Measurements from ENCODE around the gene PDE4DIP. TPM values are rescaled to one million over a fixed set of nuclear protein-coding genes. Genes with fewer than 3 reads are reported as not detected.
A peak's percentile ranks its signal among the peaks of the same experiment; 100 is the strongest.
"Not testable (repeated sequence)": the region's sequence is repeated elsewhere in the genome, so short reads cannot be mapped to it uniquely, and the experiment has no call there.

Gene PDE4DIP
- total RNA-seq, 2 experiments from 2014 or later = 18.4 to 19.9 TPM

DNA sequence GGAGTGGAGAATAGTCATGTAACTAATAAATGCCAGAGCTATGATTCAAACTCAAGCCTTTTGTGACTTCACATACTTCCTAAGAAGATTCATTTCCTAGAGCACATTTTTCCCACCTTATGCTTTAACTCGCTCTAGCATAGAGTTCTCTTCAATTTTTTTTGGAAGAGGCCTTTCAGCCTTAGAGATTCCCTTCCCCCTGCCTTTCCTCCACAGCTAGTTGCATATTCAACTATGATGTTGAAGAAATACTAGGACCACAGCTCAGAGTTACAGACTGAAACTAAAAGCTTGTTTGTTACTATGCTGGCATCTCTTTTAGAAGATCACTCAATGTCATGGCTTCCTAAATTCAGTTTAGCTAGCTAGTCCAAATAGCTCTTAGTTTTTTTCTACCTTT, 131.2 kb downstream of the PDE4DIP start:
- peak overlapping the region; percentile 69 for H3K27ac Mint-ChIP-seq
- intact Hi-C loops (cut with micrococcal nuclease); H3K27me3 Mint-ChIP-seq (ENCODE audit: low read depth); CTCF ChIA-PET; DNase-seq; H3K9me3 Mint-ChIP-seq: not testable (repeated sequence)
- peak overlapping the region; percentile 12 for H3K4me3 Mint-ChIP-seq
- H3K4me1 Mint-ChIP-seq (ENCODE audit: low read depth) = peaks cover 12% of the 10 kb centered on the region
- H3K36me3 Mint-ChIP-seq (ENCODE audit: low read depth) = peaks cover 21% of the 10 kb centered on the region

DNA sequence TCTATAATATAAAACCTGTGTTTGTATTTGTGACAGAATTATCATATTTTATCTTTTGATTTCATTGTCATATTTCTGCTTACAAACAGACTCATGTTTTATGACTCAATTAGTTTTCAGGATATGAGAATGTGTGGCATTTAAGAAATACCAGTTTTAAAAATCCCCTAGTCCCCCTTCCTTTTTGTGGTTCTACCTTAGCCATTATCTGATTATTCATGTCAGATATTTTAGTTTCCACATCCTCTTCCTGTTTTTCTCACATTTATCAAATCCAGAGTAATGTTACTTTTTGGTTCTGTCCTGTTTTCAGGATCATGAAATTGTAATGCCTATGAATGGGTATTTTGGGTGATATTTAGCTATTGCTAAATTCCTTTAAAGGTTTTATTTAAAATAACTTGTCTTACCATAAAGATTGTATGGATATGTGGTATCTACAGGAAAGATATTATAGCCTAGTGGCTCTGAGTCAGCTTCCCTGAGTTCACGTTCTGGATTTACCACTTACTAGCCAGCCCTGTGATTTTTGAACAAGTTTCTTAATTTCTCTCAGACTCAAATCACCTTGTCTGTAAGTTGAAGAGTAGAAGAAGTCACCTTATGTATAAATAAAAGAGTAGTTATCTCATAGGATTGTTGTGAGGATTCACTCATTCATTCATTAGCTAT, 131.8 kb downstream of the PDE4DIP start:
- H3K36me3 Mint-ChIP-seq (ENCODE audit: low read depth) = peaks cover 24% of the 10 kb centered on the region
- H3K9me3 Mint-ChIP-seq; CTCF ChIA-PET; H3K27ac Mint-ChIP-seq; H3K4me3 Mint-ChIP-seq; H3K27me3 Mint-ChIP-seq (ENCODE audit: low read depth); intact Hi-C loops (cut with micrococcal nuclease); DNase-seq: not testable (repeated sequence)
- H3K4me1 Mint-ChIP-seq (ENCODE audit: low read depth) = peaks cover 12% of the 10 kb centered on the region

DNA sequence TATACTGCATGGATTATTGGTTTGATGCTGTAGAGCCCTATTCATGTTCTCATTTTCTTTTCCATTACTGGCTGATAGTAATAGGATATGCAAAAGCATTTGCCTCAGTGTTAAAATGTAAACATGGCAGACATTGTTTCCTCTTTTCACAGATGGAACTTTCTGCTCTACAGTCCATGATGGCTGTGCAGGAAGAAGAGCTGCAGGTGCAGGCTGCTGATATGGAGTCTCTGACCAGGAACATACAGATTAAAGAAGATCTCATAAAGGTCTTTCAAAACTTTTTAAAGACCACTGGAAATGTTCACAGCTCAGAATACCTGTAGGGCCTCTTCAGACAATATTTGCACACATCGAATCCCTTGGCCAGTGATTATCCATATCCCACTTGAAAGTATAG, 133.6 kb downstream of the PDE4DIP start:
- CTCF ChIA-PET = interaction anchor here (1.0 kb wide), 1 partner anchor 8 kb away, joined by 3 read pairs; no protein-coding TSS in a partner anchor

DNA sequence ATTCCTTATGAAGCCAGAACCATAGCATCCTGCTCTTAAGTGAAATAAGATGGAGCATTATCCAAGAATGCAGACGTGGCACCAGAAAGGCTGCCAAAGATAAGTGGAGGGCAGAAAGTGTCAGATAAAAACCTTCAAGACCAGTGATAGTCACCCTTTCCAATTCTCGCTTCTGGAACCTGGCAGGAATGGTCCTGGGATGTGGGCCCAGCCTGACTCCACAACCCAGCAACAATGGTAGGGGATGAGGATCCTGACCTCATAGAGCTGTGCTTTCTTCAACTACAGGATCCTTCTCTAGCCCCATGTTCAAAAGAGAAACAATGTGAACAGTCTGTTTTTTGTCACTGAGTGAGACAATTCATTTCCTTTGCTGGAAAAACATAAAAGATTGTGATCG, 145.2 kb downstream of the PDE4DIP start:
- H3K27ac Mint-ChIP-seq = not testable (repeated sequence)

More for the DNA sequence above, 133.6 kb downstream of the PDE4DIP start:
- Mint-ChIP-seq H3K36me3 (ENCODE audit: low read depth) (peaks cover 31% of the 10 kb centered on the region), H3K4me1 (ENCODE audit: low read depth) (peaks cover 12% of the 10 kb centered on the region)
- intact Hi-C loops (cut with micrococcal nuclease); H3K9me3 Mint-ChIP-seq; H3K27me3 Mint-ChIP-seq (ENCODE audit: low read depth); DNase-seq; H3K27ac Mint-ChIP-seq; H3K4me3 Mint-ChIP-seq: not testable (repeated sequence)

DNA sequence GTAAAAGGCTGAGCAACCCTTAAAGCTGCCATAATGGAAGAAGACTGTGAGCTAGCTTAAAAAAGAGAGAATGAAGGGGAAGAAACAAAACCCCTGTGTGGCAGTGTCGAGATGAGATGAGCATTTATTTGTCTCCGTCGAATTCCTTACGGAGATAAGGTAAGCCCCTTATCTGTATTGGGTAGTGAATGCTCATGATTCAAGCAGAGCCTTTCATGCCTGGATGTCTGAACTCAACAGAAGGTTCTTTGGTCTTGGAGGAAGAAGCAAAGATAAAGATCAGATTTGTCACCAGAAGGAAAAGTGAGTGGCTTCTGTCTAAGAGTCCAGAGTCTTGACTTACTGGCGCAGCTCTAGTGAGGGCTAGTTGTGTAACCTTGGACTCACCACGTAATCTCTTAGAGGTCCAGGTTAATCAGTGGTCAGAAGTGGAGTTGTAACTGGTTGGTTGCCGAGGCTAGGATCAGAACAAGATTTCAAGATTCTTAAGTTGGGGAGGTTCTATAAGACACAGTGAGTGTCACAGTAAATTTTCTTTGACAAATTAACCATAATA, 146.1 kb downstream of the PDE4DIP start:
- CTCF ChIA-PET; DNase-seq; H3K36me3 Mint-ChIP-seq (ENCODE audit: low read depth); H3K4me3 Mint-ChIP-seq; H3K4me1 Mint-ChIP-seq (ENCODE audit: low read depth); intact Hi-C loops (cut with micrococcal nuclease); H3K9me3 Mint-ChIP-seq; H3K27ac Mint-ChIP-seq; H3K27me3 Mint-ChIP-seq (ENCODE audit: low read depth): not testable (repeated sequence)

More for the DNA sequence above, 145.2 kb downstream of the PDE4DIP start:
- H3K36me3 Mint-ChIP-seq (ENCODE audit: low read depth); CTCF ChIA-PET; H3K9me3 Mint-ChIP-seq; H3K27me3 Mint-ChIP-seq (ENCODE audit: low read depth); H3K4me1 Mint-ChIP-seq (ENCODE audit: low read depth); intact Hi-C loops (cut with micrococcal nuclease); DNase-seq; H3K4me3 Mint-ChIP-seq: not testable (repeated sequence)

DNA sequence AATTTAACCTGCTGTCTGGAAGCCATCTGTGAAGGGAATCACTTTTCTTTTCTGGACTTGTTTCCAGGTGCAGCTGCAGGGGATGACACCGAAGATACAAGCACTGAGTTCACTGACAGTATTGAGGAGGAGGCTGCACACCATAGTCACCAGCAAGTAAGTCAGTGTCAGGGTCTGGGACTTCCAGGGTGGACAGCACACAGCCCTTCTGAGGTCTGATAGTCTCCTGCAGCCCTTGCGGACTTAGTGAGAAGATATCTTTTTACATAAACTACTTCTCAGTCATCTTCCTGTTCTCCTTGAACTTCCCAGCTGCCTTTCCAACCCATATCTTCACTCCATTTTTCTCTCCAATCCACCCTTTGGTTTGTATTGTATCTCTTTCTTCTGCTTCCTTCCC, 147.6 kb downstream of the PDE4DIP start:
- H3K4me1 Mint-ChIP-seq (ENCODE audit: low read depth); H3K36me3 Mint-ChIP-seq (ENCODE audit: low read depth); H3K27me3 Mint-ChIP-seq (ENCODE audit: low read depth); H3K27ac Mint-ChIP-seq; H3K4me3 Mint-ChIP-seq; intact Hi-C loops (cut with micrococcal nuclease); CTCF ChIA-PET; DNase-seq; H3K9me3 Mint-ChIP-seq: not testable (repeated sequence)

DNA sequence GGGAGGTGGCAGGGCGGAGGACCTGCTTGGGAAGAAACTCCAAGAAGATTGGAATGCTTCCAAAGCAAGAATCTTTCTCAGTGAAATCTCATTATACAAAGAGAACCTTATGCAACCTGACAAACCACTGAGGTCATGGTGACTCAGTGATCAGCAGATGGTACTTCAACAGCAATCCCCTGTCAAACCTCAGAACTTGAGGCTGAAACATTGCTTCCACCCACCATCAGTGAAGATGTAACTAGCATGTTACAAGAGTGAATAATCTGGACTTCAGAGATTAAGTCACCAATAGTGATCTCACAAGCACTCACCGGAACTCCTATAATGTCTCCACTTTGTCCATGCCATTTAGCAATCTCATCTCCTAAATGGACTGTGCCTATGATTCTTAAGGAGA, 148.1 kb downstream of the PDE4DIP start:
- H3K27ac Mint-ChIP-seq; CTCF ChIA-PET; H3K4me1 Mint-ChIP-seq (ENCODE audit: low read depth); H3K36me3 Mint-ChIP-seq (ENCODE audit: low read depth); H3K9me3 Mint-ChIP-seq; intact Hi-C loops (cut with micrococcal nuclease); H3K4me3 Mint-ChIP-seq; H3K27me3 Mint-ChIP-seq (ENCODE audit: low read depth); DNase-seq: not testable (repeated sequence)

DNA sequence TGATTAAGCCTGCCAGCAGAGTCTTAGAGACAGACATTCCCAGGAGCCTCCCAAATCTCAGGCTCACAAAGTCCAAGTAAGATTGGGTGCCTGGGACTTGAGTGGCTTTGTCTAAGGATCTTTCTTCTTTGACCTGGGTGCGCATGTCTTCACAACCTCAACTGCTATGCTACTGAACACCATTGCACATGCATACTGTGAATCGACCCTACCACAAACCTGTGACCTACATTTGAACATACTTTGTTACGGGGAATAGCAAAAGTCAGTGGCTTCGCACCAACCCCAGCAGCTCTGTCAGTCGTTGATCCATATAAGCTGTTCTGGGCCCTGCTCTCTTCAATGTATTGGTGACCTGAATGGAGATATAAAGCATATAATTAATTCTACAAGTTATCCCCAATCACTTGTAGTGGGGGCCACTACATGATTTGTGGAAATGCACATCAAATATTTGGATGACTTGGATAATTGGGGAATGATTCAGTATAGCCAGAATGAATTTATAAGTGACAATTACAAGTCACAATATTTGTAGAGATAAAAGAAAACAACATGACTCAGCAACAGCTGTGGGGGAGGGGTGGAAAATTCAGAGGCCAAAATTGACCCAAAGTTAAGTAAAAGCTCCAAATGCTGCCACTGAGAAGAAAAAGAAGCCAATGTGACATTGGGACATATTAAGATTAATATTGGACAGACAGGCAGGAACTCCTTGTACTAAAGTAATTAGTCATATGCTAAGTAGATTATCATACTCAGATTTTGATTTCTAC, 152.4 kb downstream of the PDE4DIP start:
- H3K9me3 Mint-ChIP-seq; H3K4me1 Mint-ChIP-seq (ENCODE audit: low read depth); intact Hi-C loops (cut with micrococcal nuclease); H3K4me3 Mint-ChIP-seq; H3K36me3 Mint-ChIP-seq (ENCODE audit: low read depth); H3K27ac Mint-ChIP-seq; CTCF ChIA-PET; H3K27me3 Mint-ChIP-seq (ENCODE audit: low read depth); DNase-seq: not testable (repeated sequence)

DNA sequence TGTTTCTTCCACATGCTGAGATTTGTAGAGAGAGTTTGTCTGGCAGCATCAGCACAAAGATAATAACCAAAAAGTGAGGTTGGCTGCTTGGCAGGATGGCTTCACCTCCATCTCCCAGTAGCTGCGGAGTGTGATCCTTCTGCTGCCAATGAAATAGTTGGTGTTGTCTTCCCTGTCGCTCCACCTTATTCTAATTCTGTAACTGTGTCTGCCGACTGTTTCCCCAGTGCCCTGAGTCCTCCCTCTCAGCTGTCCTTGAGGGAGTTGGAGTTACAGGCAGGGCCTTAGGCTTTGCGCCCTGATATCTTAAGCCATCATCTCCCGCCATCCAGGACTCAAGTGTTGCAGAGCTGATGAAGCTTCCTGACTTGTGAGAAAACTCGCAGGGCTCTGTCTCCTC, 153.2 kb downstream of the PDE4DIP start:
- intact Hi-C loops (cut with micrococcal nuclease); H3K36me3 Mint-ChIP-seq (ENCODE audit: low read depth); DNase-seq; H3K9me3 Mint-ChIP-seq; H3K4me1 Mint-ChIP-seq (ENCODE audit: low read depth); CTCF ChIA-PET; H3K4me3 Mint-ChIP-seq; H3K27me3 Mint-ChIP-seq (ENCODE audit: low read depth); H3K27ac Mint-ChIP-seq: not testable (repeated sequence)

DNA sequence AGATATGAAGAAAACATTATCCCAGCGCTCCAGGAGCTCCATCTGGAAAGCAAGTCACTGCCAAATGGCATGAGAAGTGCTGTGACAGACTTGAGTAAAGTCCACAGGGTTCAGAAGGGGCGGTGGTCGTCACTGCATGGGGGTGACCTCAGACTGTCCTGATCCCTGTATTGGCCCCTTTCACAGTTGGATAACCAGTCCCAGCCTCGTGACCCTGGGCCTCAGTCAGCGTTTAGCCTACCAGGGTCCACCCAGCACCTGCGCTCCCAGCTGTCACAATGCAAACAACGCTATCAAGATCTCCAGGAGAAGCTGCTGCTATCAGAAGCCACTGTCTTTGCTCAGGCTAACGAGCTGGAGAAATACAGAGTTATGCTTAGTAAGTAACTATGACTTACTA, 158.4 kb downstream of the PDE4DIP start:
- H3K4me1 Mint-ChIP-seq (ENCODE audit: low read depth); H3K36me3 Mint-ChIP-seq (ENCODE audit: low read depth); DNase-seq; H3K27ac Mint-ChIP-seq; H3K4me3 Mint-ChIP-seq; intact Hi-C loops (cut with micrococcal nuclease); CTCF ChIA-PET; H3K9me3 Mint-ChIP-seq; H3K27me3 Mint-ChIP-seq (ENCODE audit: low read depth): not testable (repeated sequence)

DNA sequence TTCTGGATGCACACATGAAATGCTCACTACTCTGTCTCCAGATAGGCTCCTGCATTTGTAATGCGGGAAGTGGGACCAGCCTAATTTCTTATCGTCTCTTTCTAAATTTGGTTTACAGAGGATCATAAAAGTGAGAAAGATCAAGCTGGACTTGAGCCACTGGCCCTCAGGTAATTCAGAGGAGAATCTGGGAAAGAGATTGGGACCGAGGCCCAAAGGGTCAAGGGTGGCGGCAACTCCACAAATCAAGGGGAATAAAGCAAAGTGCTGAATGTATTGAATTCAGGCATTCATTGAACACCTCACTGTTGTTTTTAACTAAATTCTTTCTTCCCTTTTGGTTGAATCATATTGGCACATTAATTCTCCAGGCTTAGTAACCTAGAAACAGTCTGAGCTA, 164.1 kb downstream of the PDE4DIP start:
- CTCF ChIA-PET, H3K27ac Mint-ChIP-seq: not testable (repeated sequence)

DNA sequence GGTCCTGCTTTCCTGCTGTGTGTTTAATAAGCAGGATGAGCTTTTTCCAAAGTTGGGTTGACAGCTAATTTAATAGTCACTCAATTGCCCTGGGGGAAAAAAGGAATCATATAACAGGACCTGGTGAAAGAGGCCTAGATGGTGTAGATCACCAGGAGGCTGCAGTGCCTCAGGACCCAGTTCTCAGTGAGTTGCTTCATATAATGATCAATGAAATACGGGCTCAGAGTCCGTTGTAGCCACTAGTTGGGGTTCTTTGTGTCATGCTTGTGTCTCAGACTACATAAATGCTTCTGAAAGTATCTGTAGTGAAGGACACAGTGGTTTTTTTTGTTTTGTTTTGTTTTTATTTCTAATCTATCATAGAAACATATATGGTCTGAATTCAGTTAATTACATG, 164.5 kb downstream of the PDE4DIP start:
- intact Hi-C loops (cut with micrococcal nuclease) = not testable (repeated sequence)

More for the DNA sequence above, 164.1 kb downstream of the PDE4DIP start:
- H3K4me1 Mint-ChIP-seq (ENCODE audit: low read depth); DNase-seq; H3K4me3 Mint-ChIP-seq; H3K27me3 Mint-ChIP-seq (ENCODE audit: low read depth); intact Hi-C loops (cut with micrococcal nuclease); H3K9me3 Mint-ChIP-seq; H3K36me3 Mint-ChIP-seq (ENCODE audit: low read depth): not testable (repeated sequence)

DNA sequence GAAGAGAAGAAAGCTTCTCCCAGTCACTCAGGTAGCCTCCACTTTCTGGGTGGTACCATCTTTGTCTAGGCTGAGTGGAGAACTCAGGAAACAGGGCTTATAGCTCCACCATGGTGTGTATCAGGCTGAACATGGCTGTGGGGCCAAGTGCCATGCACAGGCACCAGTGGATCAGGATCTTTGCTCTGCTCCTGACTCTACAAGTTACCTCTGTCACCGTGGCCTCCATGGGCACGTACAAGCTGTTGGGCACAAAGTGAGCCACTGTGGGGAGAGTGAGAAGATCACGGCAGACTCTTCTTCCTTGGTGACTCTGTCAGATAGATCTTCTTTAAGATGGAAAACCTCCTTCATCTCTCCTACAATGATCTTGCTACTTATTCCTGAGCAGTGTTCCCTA, 165.5 kb downstream of the PDE4DIP start:
- H3K27ac Mint-ChIP-seq; CTCF ChIA-PET; H3K9me3 Mint-ChIP-seq; H3K4me3 Mint-ChIP-seq; intact Hi-C loops (cut with micrococcal nuclease); DNase-seq; H3K36me3 Mint-ChIP-seq (ENCODE audit: low read depth); H3K27me3 Mint-ChIP-seq (ENCODE audit: low read depth); H3K4me1 Mint-ChIP-seq (ENCODE audit: low read depth): not testable (repeated sequence)

More for the DNA sequence above, 164.5 kb downstream of the PDE4DIP start:
- CTCF ChIA-PET; H3K4me1 Mint-ChIP-seq (ENCODE audit: low read depth); DNase-seq; H3K4me3 Mint-ChIP-seq; H3K27me3 Mint-ChIP-seq (ENCODE audit: low read depth); H3K27ac Mint-ChIP-seq; H3K36me3 Mint-ChIP-seq (ENCODE audit: low read depth); H3K9me3 Mint-ChIP-seq: not testable (repeated sequence)

Measured in activated naive CD4-positive, alpha-beta T cell treated with anti-CD3 and anti-CD28 coated beads for 36 hours (primary cell).